Activated naive CD4-positive, alpha-beta T cell (primary cell): ENCODE results near the gene PAK4.
A peak's percentile ranks its signal among the peaks of the same experiment; 100 is the strongest.
"Not testable (repeated sequence)": the region's sequence is repeated elsewhere in the genome, so short reads cannot be mapped to it uniquely, and the experiment has no call there.

Experiments
- DNase-seq, 4 experiments: peaks; one replicate each; lab custom pipeline; 2025; lab: John Stamatoyannopoulos, UW

Gene PAK4

GRCh38 chr19:39207293-39207836, 81.8 kb downstream of the PAK4 start:
- no peak for DNase-seq

DNA sequence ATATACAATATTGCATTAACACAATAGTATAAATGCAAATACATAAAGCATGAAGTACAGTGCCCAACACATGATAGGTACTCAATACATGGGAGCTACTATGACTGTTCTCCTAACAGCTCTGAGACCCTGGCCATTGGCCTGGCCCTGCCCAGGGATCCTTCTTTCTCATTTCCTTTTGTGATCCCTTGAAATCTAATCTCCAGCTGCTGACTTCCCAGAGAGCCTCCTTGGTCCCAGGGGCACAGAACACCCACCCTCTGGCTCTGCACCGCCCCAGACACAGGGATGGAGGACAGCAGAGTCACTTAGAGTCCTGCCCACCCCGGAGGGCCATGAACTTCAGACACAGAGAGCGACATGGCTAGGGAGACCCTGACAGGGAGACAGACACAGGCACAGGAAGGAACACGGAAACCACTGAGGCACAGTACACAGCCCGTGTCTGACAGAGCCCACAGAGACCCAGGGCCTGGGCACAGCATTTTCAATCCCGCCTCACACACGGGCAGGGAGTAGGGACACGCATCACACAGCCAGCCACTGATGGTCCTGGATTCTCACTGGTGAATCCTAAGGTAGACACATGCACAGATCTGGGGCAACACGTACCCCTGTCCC, 82.7 kb downstream of the PAK4 start:
- DNase-seq = no peak

DNA sequence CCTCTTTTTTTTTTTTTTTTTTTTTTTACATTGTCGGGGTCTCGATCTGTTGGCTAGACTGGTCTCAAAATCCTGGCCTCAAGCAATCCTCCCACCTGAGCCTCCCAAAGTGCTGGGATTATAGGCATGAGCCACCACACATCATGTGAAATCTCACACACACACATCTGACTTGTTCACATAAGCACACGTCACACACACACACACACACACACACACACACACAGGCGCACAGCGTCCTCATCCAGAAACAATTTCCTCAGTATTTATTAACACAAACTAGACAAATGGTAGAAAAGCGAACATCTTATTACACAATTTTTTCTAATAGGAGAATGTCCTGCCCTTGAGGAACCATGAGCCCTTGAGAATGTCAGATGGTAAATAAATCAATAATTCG, 83.6 kb downstream of the PAK4 start:
- DNase-seq = no peak

DNA sequence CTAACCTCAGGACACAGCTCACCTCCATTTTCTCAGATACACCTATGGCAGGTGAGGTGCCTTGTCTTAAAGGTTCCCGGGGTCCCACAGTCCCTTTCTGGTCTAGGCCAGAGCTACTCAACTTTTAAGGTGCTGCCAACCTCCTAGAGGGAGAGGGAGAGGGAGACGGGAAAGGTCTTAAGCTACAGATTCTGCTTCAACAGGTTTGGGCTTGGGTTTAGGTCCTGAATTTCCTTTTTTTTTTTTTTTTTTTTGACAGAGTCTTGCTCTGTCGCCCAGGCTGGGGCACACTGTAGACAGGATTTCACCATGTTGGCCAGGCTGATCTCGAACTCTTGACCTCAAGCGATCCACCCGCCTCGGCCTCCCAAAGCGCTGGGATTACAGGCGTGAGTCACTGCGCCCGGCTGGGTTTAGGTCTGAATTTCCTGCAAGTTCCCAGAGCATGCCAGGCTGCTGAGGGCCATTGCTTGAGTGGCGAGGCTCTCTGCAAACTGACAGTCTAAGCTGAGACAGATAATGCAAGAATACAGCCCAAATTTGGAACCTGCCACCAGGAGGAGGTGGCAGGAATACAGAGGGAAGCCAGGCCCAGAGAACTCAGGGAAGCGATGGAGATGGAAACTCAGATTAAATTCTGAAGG, 86.3 kb downstream of the PAK4 start:
- DNase-seq = no peak

- peak in 2 of 4 experiments; percentile 44 to 47 for DNase-seq
Measured at GRCh38 chr19:39212375-39212742, 86.8 kb downstream of the PAK4 start.

DNA sequence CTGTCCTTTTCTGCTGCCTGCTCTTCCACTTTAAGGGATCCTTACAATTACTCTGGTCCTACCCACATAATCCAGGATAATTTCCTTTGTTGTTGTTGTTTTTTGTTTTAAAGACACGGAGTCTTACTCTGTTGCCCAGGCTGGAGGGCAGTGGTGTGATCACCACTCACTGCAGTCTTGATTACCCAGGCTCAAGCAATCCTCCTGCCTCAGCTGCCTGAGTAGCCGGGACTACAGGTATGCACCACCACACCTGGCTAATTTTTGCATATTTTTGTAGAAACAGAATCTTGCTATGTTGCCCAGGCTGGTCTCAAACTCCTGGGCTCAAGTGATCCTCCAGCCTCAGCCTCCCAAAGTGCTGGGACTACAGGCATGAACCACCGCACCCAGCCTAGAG, 89.7 kb downstream of the PAK4 start:
- DNase-seq = not testable (repeated sequence)

DNA sequence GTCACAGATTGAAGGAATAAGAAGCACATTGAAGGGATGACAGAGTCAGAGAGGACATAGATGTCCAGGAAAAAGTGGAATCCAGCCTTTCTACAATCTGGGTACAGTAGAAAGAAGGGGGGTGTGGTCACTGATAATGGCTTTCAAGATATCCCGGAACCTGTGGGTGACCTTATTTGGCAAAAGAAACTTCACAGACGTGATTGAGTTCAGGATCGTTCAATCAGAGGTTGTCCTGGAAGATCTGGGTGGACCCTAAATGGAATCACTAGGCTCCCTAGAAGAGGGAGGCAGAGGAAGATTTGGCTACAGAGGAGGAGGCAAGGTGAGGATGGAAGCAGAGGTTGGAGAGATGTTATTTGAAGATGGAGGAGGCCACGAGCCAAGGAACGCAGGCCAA, 91.5 kb downstream of the PAK4 start:
- DNase-seq = no peak

DNA sequence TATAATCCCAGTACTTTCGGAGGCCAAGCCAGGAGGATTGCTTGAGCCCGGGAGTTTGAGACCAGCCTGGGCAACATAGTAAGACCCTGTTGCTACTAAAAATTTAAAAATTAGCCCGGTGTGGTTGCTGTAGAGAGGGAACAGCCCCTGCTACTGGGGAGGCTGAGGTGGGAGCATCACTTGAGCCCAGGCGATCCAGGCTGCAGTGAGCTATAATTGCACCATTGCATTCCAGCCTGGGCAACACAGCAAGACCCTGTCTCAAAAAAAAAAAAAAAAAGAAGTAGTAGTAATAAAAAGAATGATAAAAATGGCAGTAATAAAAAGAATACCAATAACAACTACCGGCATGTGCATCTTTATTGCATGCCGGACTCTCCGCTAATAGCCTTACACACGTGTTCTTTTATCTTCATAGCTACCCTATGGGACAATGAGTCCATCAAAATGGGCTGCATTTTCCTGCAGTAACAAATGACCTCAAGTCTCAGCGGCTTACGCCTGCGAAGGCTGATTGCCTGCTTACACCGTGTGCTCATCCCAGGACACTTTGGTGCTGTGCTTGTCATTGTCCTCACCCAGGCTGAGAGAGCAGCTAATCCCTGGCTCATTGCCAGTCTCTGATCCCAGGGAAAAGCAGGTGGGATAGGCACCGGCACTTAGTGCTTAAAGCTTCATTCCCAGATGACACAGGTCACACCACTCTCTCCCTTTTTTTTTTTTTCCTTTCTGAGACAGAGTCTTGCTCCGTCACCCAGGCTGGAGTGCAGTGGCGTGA, 92.8 kb downstream of the PAK4 start:
- DNase-seq = no peak

- not testable (repeated sequence) for DNase-seq
Measured at GRCh38 chr19:39219108-39219507, 93.5 kb downstream of the PAK4 start.

- DNase-seq = no peak
Measured at GRCh38 chr19:39223703-39224279, 98.2 kb downstream of the PAK4 start.

DNA sequence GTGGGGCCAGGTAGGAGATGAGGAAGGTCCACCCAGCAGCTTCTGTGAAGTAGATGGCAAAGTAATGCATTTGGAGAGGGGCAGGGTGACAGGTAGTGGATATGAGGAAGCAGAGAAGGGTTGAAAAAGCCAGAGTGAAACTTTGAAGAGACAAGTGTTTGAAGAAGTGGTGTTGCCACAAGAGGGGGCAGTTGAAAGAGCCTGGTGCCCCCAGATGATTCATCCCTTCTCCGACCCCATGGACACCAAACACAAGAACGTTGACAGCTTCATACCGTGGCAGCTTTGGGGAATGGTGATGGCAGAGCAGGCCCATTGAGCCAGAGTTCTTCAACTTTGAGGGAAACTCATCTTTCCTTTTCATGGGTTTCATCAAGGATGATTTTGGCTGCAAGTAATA, 99.3 kb downstream of the PAK4 start:
- no peak for DNase-seq
